Epithelial cell of esophagus (primary cell): ENCODE results near the gene RAP2A.

Experiments
- DNase-seq: peaks from one replicate; pipeline ENCODE4 v3.0.0; 2010; ENCODE audit warnings: low read depth
- H3K4me3 ChIP-seq: 2 replicates; pipeline ENCODE4 v1.5.1; 2011; ENCODE audit warnings: mild to moderate bottlenecking, low read length, control low read depth
- CTCF ChIP-seq: IDR thresholded peaks from 2 replicates; pipeline ENCODE4 v1.5.1; 2011; ENCODE audit warnings: low read depth, mild to moderate bottlenecking, low read length, control low read depth, inconsistent platforms; ENCODE audit not compliant: insufficient read depth; ENCODE audit errors: missing control alignments

The RAP2A gene

GRCh38 chr13:97387890-97388289 lies 46.1 kb upstream of the RAP2A start:
- no peak for DNase-seq
- no peak overlapping the region for H3K4me3 ChIP-seq

GRCh38 chr13:97388373-97388772 lies 45.6 kb upstream of the RAP2A start:
- TF ChIP-seq CTCF: no peak
- no peak for DNase-seq
- H3K4me3 ChIP-seq: no peak overlapping the region

More at GRCh38 chr13:97387890-97388289, 46.1 kb upstream of the RAP2A start:
- TF ChIP-seq CTCF: no peak

GRCh38 chr13:97390941-97391600 lies 42.9 kb upstream of the RAP2A start:
- no peak for TF ChIP-seq CTCF
- DNase-seq: no peak
- no peak overlapping the region for H3K4me3 ChIP-seq

GRCh38 chr13:97392020-97392419 lies 41.9 kb upstream of the RAP2A start:
- DNase-seq: no peak
- TF ChIP-seq CTCF: no peak
- H3K4me3 ChIP-seq: no peak overlapping the region

- DNase-seq: no peak
- no peak for TF ChIP-seq CTCF
- no peak overlapping the region for H3K4me3 ChIP-seq
Observed at GRCh38 chr13:97394542-97394941, 39.4 kb upstream of the RAP2A start.

GRCh38 chr13:97395447-97396136 lies 38.4 kb upstream of the RAP2A start:
- no peak for TF ChIP-seq CTCF
- no peak overlapping the region for H3K4me3 ChIP-seq
- DNase-seq: peak; percentile 65
